Adrenal gland (tissue), 12 donors: ENCODE measurements around the gene HACD1. TPM values are rescaled to one million over a fixed set of nuclear protein-coding genes. Genes with fewer than 3 reads are reported as not detected.

ENCODE experiments used
- DNase-seq, 7 donors: peaks; one replicate each; pipeline ENCODE4 v3.0.0-alpha.2; 2019 to 2020
- H3K27ac ChIP-seq, 5 donors: fragments of 200-600 bp; sonication (generic) in 4 of 5; 1 replicate in 3 of 5; 2 replicates in 2 of 5; pipeline versions ENCODE4 v1.5.1 to v1.8.0; 2016 to 2020; ENCODE audit warnings: mild to moderate bottlenecking in 1 of 5
- H3K27me3 ChIP-seq: fragments of 200-600 bp; 2 replicates; pipeline ENCODE4 v1.8.0; 2021
- H3K36me3 ChIP-seq, 2 donors: fragments of 200-600 bp; replicated peaks in 1 of 2; 1 replicate in 1 of 2; 2 replicates in 1 of 2; pipeline versions ENCODE4 v1.5.1 to v1.8.0; 2018 to 2022
- H3K4me1 ChIP-seq, 2 donors: fragments of 200-600 bp; replicated peaks in 1 of 2; 1 replicate in 1 of 2; 2 replicates in 1 of 2; pipeline versions ENCODE4 v1.5.1 to v1.8.0; 2018 to 2021
- H3K4me3 ChIP-seq, 4 donors: fragments of 200-600 bp; sonication (generic) in 3 of 4; one replicate each; pipeline ENCODE4 v1.5.1; 2016 to 2018
- H3K9me3 ChIP-seq, 3 donors: fragments of 200-600 bp; sonication (generic) in 1 of 3; replicated peaks in 1 of 3; 1 replicate in 2 of 3; 2 replicates in 1 of 3; pipeline versions ENCODE4 v1.5.1 to v1.8.0; 2016 to 2021
- CTCF ChIP-seq, 6 experiments: fragments of 450-650 bp in 4 of 6; fragments of 200-600 bp in 2 of 6; sonication (generic) in 1 of 6; IDR thresholded peaks; 1 replicate in 5 of 6; 2 replicates in 1 of 6; pipeline versions ENCODE4 v1.5.1 to v1.8.0; 2016 to 2021; ENCODE audit warnings: antibody characterized with exemption in 6 of 6, mild to moderate bottlenecking in 2 of 6, moderate library complexity in 1 of 6
- POLR2A ChIP-seq, 2 donors: fragments of 450-650 bp; IDR thresholded peaks; one replicate each; pipeline ENCODE4 v1.6.1; 2017; ENCODE audit warnings: antibody characterized with exemption in 2 of 2, mild to moderate bottlenecking in 2 of 2, moderate library complexity in 1 of 2
- WGBS, 4 donors: extraction: QIAGEN DNeasy Blood & Tissue Kit in 2 of 4; methylation state at CpG; one replicate each; pipeline versions ENCODE4 v1.1.5 to v1.1.7; 2013 to 2017; 5-methylcytosine and 5-hydroxymethylcytosine counted together
- intact Hi-C, 2 donors: fragments of 100-400 bp; cut with DNase I; formaldehyde crosslinking; loops; one replicate each; pipeline versions ENCODE4 v1.14.1 to v1.15.0; 2022 to 2023
- polyA plus RNA-seq, 3 donors: library from polyadenylated mRNA; stranded (reverse); fragments of 200-250 nt in 2 of 3; fragments of 350-450 nt in 1 of 3; fragmentation: Illumina TruSeq in 1 of 3; extraction: RNeasy Lipid Tissue Mini Kit (QIAGEN cat#74804) in 1 of 3; gene quantifications; one replicate each; pipeline ENCODE4 v1.2.3, GENCODE V29; 2013 to 2014
- total RNA-seq, 9 donors: library from RNA; depleted of rRNA in 4 of 9; stranded (reverse); fragments of >200 nt in 4 of 9; fragments of 120-200 nt in 1 of 9; fragmentation: NEBNext Ultra II Directional in 1 of 9; extraction: Animal tissue kit (Norgen Biotek cat#: 25700) in 1 of 9; gene quantifications; one replicate each; pipeline versions ENCODE4 v1.1.0 to v1.2.4, GENCODE V29; 2013 to 2023
- donor health status: healthy with polysubstance abuse.
- donor health status: Bipolar disorder and iron deficiency.
- donor health status: DM: yes; HTN: yes; CAD: no.
- donor health status: DM: no; HTN: no; CAD: no.
- donor health status: DM: no; HTN: no; CAD: no.
- donor health status: DM: yes; HTN: yes; CAD: no.

The HACD1 gene
- total and polyA plus RNA-seq, 12 donors = 1.4 to 23.1 (median 17.6) TPM

- WGBS, 4 donors = 83 to 96% (median 91%) methylated on average over 1 of the region's 1 CpG
- DNase-seq = no peak
- TF ChIP-seq CTCF (IDR thresholded peaks at IDR 0.05) (no peak), POLR2A (IDR thresholded peaks at IDR 0.05) (no peak)
- Histone ChIP-seq H3K4me3 (no peak overlapping the region), H3K27ac (peak overlapping the region in 1 of 5 donors; percentile 13), H3K4me1 (peaks cover 9 to 25% of the 10 kb centered on the region in 2 donors), H3K27me3 (no peaks in the 10 kb centered on the region), H3K9me3 (no peaks in the 10 kb centered on the region), H3K36me3 (peaks cover 0 to 5% of the 10 kb centered on the region in 2 donors)
- intact Hi-C loops = no loop called here
Measured at GRCh38 chr10:17657103-17657500, 39.9 kb upstream of the HACD1 start.

GRCh38 chr10:17655567-17656146, 38.5 kb upstream of the HACD1 start:
- peak in 3 of 7 donors; percentile 37 to 42 (median 39) for DNase-seq
- no peak overlapping the region for H3K4me3 ChIP-seq
- no peaks in the 10 kb centered on the region for H3K9me3 ChIP-seq
- peaks cover 0 to 3% of the 10 kb centered on the region in 2 donors for H3K36me3 ChIP-seq
- WGBS, 4 donors = 62 to 82% (median 67%) methylated on average over 5 of the region's 5 CpGs
- TF ChIP-seq POLR2A (IDR thresholded peaks at IDR 0.05) (no peak), CTCF (IDR thresholded peaks at IDR 0.05) (no peak)
- H3K27me3 ChIP-seq = no peaks in the 10 kb centered on the region
- H3K4me1 ChIP-seq = peaks cover under 1 to 27% of the 10 kb centered on the region in 2 donors
- H3K27ac ChIP-seq = peak overlapping the region in 2 of 5 donors; percentile 2 to 9
- intact Hi-C loops = no loop called here

GRCh38 chr10:17655009-17655408, 37.8 kb upstream of the HACD1 start:
- DNase-seq = no peak
- no peak for TF ChIP-seq POLR2A (IDR thresholded peaks at IDR 0.05)
- TF ChIP-seq CTCF (IDR thresholded peaks at IDR 0.05) = no peak
- H3K27ac ChIP-seq = peak overlapping the region in 1 of 5 donors; percentile 2
- no peaks in the 10 kb centered on the region for H3K9me3 ChIP-seq
- intact Hi-C loops = no loop called here
- H3K4me3 ChIP-seq = no peak overlapping the region
- 92 to 99% (median 95%) methylated on average over 3 of the region's 3 CpGs for WGBS, 4 donors
- H3K36me3 ChIP-seq = no peaks in the 10 kb centered on the region
- no peaks in the 10 kb centered on the region for H3K27me3 ChIP-seq
- peaks cover 0 to 27% of the 10 kb centered on the region in 2 donors for H3K4me1 ChIP-seq

DNA sequence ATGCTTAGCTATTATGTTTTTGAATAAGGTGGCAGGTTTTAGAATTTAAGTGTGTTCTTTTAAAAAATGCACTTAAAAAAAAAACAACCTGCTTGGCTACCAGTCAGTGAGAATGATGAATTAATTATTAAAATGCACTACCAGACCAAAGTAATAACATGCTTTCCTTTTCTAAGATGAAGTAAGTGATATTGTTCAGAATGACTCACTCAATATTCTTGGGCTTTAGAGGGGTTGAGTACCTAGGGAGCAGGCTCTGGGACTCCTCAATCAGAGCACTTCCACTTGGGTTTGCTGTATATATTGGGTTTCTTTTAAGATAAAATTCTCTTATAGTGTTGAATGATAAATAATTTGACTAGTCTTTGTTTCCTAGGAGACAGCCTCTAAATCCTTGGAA, 35.4 kb upstream of the HACD1 start:
- TF ChIP-seq CTCF (IDR thresholded peaks at IDR 0.05) (no peak), POLR2A (IDR thresholded peaks at IDR 0.05) (no peak)
- no peak overlapping the region for H3K27ac ChIP-seq
- peaks cover 5 to 42% of the 10 kb centered on the region in 2 donors for H3K4me1 ChIP-seq
- no peaks in the 10 kb centered on the region for H3K36me3 ChIP-seq
- no peak overlapping the region for H3K4me3 ChIP-seq
- H3K9me3 ChIP-seq = no peaks in the 10 kb centered on the region
- no peaks in the 10 kb centered on the region for H3K27me3 ChIP-seq
- intact Hi-C loops = no loop called here
- DNase-seq = no peak
